HEK293 (cell line): Measurements from ENCODE around the gene DLG2.
"Not testable (repeated sequence)": the region's sequence is repeated elsewhere in the genome, so short reads cannot be mapped to it uniquely, and the experiment has no call there.

Source experiments
- CTCF ChIA-PET: fragments of 350-600 bp; formaldehyde crosslinking; extraction: SDS; loops from one replicate; lab custom pipeline; 2021; ENCODE audit warnings: antibody characterized with exemption; lab: Yijun Ruan, JAX
- POLR2A ChIA-PET: fragments of 300-600 bp; formaldehyde crosslinking; extraction: SDS; loops from one replicate; lab custom pipeline; 2020; ENCODE audit warnings: antibody characterized with exemption, inconsistent platforms; lab: Yijun Ruan, JAX
- H3K27ac ChIP-seq: fragments of 200-500 bp; sonication (Bioruptor generic); 2 replicates; pipeline ENCODE4 v1.5.1; 2014; ENCODE audit warnings: low read depth, low read length, control low read depth, inconsistent platforms; ENCODE audit errors: extremely low read depth
- H3K36me3 ChIP-seq, 2 experiments: fragments of 200-500 bp in 1 of 2; sonication (Bioruptor generic) in 1 of 2; 1 replicate in 1 of 2; 2 replicates in 1 of 2; pipeline ENCODE4 v1.5.1; 2014 to 2017; ENCODE audit warnings: inconsistent platforms in 2 of 2, low read length in 2 of 2; ENCODE audit not compliant: control insufficient read depth in 2 of 2, insufficient read depth in 1 of 2
- H3K4me1 ChIP-seq: fragments of 200-500 bp; sonication (Bioruptor generic); 2 replicates; pipeline ENCODE4 v1.5.1; 2014; ENCODE audit warnings: mild to moderate bottlenecking, low read length, inconsistent platforms; ENCODE audit not compliant: control insufficient read depth, insufficient read depth
- H3K4me3 ChIP-seq: 2 replicates; pipeline ENCODE4 v1.5.1; 2011; ENCODE audit warnings: low read depth, mild to moderate bottlenecking, control low read depth, low read length, moderate library complexity
- H3K9me3 ChIP-seq: fragments of 200-500 bp; sonication (Bioruptor generic); 2 replicates; pipeline ENCODE4 v1.5.1; 2014; ENCODE audit warnings: low read depth, low read length, inconsistent platforms; ENCODE audit not compliant: control insufficient read depth, insufficient read depth
- BCL11A ChIP-seq: fragments of 450-650 bp; formaldehyde crosslinking; IDR thresholded peaks from 2 replicates; pipeline ENCODE4 v1.5.1; 2016; ENCODE audit warnings: low read depth, missing biosample characterization, missing genetic modification characterization
- FEZF1 ChIP-seq: fragments of 450-650 bp; formaldehyde crosslinking; IDR thresholded peaks from 2 replicates; pipeline ENCODE4 v1.5.1; 2016; ENCODE audit warnings: missing biosample characterization, missing genetic modification characterization
- GLI2 ChIP-seq: fragments of 450-650 bp; formaldehyde crosslinking; IDR thresholded peaks from 2 replicates; pipeline ENCODE4; 2017; ENCODE audit warnings: missing biosample characterization, missing genetic modification characterization, low read depth, borderline replicate concordance
- KLF10 ChIP-seq: fragments of 450-650 bp; IDR thresholded peaks from 2 replicates; pipeline ENCODE4 v1.5.1; 2018; ENCODE audit warnings: missing biosample characterization, mild to moderate bottlenecking, missing genetic modification characterization
- SALL2 ChIP-seq: fragments of 450-650 bp; formaldehyde crosslinking; IDR thresholded peaks from 2 replicates; pipeline ENCODE4 v1.5.0; 2017; ENCODE audit warnings: missing biosample characterization, mild to moderate bottlenecking, missing genetic modification characterization, borderline replicate concordance
- TCF7L2 ChIP-seq: IDR thresholded peaks from 2 replicates; pipeline ENCODE4 v1.6.1; 2011; ENCODE audit warnings: low read depth, mild to moderate bottlenecking, inconsistent platforms, low read length, moderate library complexity, borderline replicate concordance
- WT1 ChIP-seq: fragments of 450-650 bp; formaldehyde crosslinking; IDR thresholded peaks from 2 replicates; pipeline ENCODE4 v1.5.1; 2016; ENCODE audit warnings: missing biosample characterization, missing genetic modification characterization
- ZBTB7A ChIP-seq: fragments of 450-650 bp; formaldehyde crosslinking; IDR thresholded peaks from 2 replicates; pipeline ENCODE4 v1.5.1; 2016; ENCODE audit warnings: low read depth, missing biosample characterization, missing genetic modification characterization
- ZBTB8A ChIP-seq: fragments of 450-650 bp; formaldehyde crosslinking; IDR thresholded peaks from 2 replicates; pipeline ENCODE4 v1.5.1; 2016; ENCODE audit warnings: missing biosample characterization, missing genetic modification characterization
- ZNF146 ChIP-seq: fragments of 450-650 bp; formaldehyde crosslinking; IDR thresholded peaks from 2 replicates; pipeline ENCODE4 v1.5.1; 2016; ENCODE audit warnings: missing biosample characterization, missing genetic modification characterization
- ZNF155 ChIP-seq: fragments of 450-650 bp; formaldehyde crosslinking; IDR thresholded peaks from 2 replicates; pipeline ENCODE4 v1.5.1; 2016; ENCODE audit warnings: missing biosample characterization, missing genetic modification characterization
- ZNF169 ChIP-seq: fragments of 450-650 bp; formaldehyde crosslinking; IDR thresholded peaks from 2 replicates; pipeline ENCODE4 v1.5.1; 2016; ENCODE audit warnings: missing biosample characterization, missing genetic modification characterization
- ZNF221 ChIP-seq: fragments of 450-650 bp; formaldehyde crosslinking; IDR thresholded peaks from 2 replicates; pipeline ENCODE4 v1.5.1; 2017; ENCODE audit warnings: missing biosample characterization, missing genetic modification characterization, borderline replicate concordance
- ZNF266 ChIP-seq: fragments of 450-650 bp; formaldehyde crosslinking; IDR thresholded peaks from 2 replicates; pipeline ENCODE4 v1.5.1; 2016; ENCODE audit warnings: missing biosample characterization, missing genetic modification characterization, low read depth
- ZNF37A ChIP-seq: fragments of 450-650 bp; IDR thresholded peaks from 2 replicates; pipeline ENCODE4 v1.5.1; 2018; ENCODE audit warnings: missing biosample characterization, missing genetic modification characterization
- ZNF391 ChIP-seq: fragments of 450-650 bp; formaldehyde crosslinking; IDR thresholded peaks from 2 replicates; pipeline ENCODE4 v1.5.1; 2016; ENCODE audit warnings: low read depth, missing biosample characterization, missing genetic modification characterization, borderline replicate concordance
- ZNF404 ChIP-seq: fragments of 450-650 bp; formaldehyde crosslinking; IDR thresholded peaks from 2 replicates; pipeline ENCODE4 v1.5.1; 2017; ENCODE audit warnings: missing biosample characterization, missing genetic modification characterization
- ZNF514 ChIP-seq: fragments of 450-650 bp; formaldehyde crosslinking; IDR thresholded peaks from 2 replicates; pipeline ENCODE4 v1.5.1; 2016; ENCODE audit warnings: missing biosample characterization, missing genetic modification characterization
- ZNF558 ChIP-seq: fragments of 450-650 bp; formaldehyde crosslinking; IDR thresholded peaks from 2 replicates; pipeline ENCODE4 v1.5.1; 2016; ENCODE audit warnings: missing biosample characterization, missing genetic modification characterization
- ZNF560 ChIP-seq: fragments of 450-650 bp; formaldehyde crosslinking; IDR thresholded peaks from 2 replicates; pipeline ENCODE4 v1.5.1; 2017; ENCODE audit warnings: missing biosample characterization, missing genetic modification characterization, borderline replicate concordance
- ZNF623 ChIP-seq: fragments of 450-650 bp; formaldehyde crosslinking; IDR thresholded peaks from 2 replicates; pipeline ENCODE4 v1.5.1; 2016; ENCODE audit warnings: missing biosample characterization, missing genetic modification characterization
- ZNF626 ChIP-seq: fragments of 450-650 bp; sonication (Bioruptor Pico); formaldehyde crosslinking; IDR thresholded peaks from 2 replicates; pipeline ENCODE4 v1.5.1; 2018; ENCODE audit warnings: missing biosample characterization, missing genetic modification characterization, inconsistent platforms
- ZNF701 ChIP-seq: fragments of 450-650 bp; formaldehyde crosslinking; IDR thresholded peaks from 2 replicates; pipeline ENCODE4 v1.5.1; 2016; ENCODE audit warnings: missing biosample characterization, missing genetic modification characterization
- ZNF76 ChIP-seq: fragments of 450-650 bp; formaldehyde crosslinking; IDR thresholded peaks from 2 replicates; pipeline ENCODE4; 2016; ENCODE audit warnings: low read depth, missing biosample characterization, missing genetic modification characterization, borderline replicate concordance
- TF ChIP-seq, protein P1 (sequence below): fragments of 450-650 bp; formaldehyde crosslinking; IDR thresholded peaks from 2 replicates; pipeline ENCODE4 v1.5.1; 2016; ENCODE audit warnings: missing biosample characterization, missing genetic modification characterization, borderline replicate concordance
- TF ChIP-seq, protein P2 (sequence below): fragments of 450-650 bp; formaldehyde crosslinking; IDR thresholded peaks from 2 replicates; pipeline ENCODE4 v1.5.1; 2016; ENCODE audit warnings: missing biosample characterization, missing genetic modification characterization
- TF ChIP-seq, protein P3 (sequence below): fragments of 450-650 bp; formaldehyde crosslinking; IDR thresholded peaks from 2 replicates; pipeline ENCODE4 v1.5.1; 2016; ENCODE audit warnings: missing biosample characterization, missing genetic modification characterization

The DLG2 gene

DNA sequence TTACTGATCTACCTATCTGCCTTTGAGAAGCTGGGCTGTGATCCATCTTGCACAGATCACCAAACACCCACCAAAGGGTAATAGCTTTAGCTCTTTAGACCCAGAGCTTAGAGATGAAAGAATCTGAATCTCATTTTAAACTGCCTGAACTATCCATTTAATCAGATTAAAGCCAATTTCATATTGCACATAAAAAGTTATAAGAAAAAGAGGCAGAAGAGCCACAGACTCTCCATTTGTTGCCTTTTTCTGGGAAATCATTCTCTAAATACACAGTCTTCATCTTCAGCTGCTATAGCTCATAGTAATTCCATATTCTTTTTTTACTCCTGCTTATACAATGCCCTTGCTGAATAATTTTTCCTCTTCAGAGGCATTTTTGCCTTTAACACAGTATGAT lies 271.2 kb downstream of the DLG2 start (continued):
- TF ChIP-seq, protein P1, sequence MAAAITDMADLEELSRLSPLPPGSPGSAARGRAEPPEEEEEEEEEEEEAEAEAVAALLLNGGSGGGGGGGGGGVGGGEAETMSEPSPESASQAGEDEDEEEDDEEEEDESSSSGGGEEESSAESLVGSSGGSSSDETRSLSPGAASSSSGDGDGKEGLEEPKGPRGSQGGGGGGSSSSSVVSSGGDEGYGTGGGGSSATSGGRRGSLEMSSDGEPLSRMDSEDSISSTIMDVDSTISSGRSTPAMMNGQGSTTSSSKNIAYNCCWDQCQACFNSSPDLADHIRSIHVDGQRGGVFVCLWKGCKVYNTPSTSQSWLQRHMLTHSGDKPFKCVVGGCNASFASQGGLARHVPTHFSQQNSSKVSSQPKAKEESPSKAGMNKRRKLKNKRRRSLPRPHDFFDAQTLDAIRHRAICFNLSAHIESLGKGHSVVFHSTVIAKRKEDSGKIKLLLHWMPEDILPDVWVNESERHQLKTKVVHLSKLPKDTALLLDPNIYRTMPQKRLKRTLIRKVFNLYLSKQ (tag by site-specific recombination) = no peak
- TF ChIP-seq, protein P2, sequence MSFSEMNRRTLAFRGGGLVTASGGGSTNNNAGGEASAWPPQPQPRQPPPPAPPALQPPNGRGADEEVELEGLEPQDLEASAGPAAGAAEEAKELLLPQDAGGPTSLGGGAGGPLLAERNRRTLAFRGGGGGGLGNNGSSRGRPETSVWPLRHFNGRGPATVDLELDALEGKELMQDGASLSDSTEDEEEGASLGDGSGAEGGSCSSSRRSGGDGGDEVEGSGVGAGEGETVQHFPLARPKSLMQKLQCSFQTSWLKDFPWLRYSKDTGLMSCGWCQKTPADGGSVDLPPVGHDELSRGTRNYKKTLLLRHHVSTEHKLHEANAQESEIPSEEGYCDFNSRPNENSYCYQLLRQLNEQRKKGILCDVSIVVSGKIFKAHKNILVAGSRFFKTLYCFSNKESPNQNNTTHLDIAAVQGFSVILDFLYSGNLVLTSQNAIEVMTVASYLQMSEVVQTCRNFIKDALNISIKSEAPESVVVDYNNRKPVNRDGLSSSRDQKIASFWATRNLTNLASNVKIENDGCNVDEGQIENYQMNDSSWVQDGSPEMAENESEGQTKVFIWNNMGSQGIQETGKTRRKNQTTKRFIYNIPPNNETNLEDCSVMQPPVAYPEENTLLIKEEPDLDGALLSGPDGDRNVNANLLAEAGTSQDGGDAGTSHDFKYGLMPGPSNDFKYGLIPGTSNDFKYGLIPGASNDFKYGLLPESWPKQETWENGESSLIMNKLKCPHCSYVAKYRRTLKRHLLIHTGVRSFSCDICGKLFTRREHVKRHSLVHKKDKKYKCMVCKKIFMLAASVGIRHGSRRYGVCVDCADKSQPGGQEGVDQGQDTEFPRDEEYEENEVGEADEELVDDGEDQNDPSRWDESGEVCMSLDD (tag by site-specific recombination) = no peak
- TF ChIP-seq ZNF391 (tag by site-specific recombination) = no peak
- TF ChIP-seq ZNF37A = no peak
- TF ChIP-seq ZNF623 = no peak
- TF ChIP-seq ZNF155 (tag by site-specific recombination) = no peak
- no peak for TF ChIP-seq SALL2 (tag by site-specific recombination)
- no peak for TF ChIP-seq FEZF1 (tag by site-specific recombination)
- TF ChIP-seq ZNF169 (tag by site-specific recombination) = no peak
- TF ChIP-seq ZNF701 (tag by site-specific recombination) = no peak

DNA sequence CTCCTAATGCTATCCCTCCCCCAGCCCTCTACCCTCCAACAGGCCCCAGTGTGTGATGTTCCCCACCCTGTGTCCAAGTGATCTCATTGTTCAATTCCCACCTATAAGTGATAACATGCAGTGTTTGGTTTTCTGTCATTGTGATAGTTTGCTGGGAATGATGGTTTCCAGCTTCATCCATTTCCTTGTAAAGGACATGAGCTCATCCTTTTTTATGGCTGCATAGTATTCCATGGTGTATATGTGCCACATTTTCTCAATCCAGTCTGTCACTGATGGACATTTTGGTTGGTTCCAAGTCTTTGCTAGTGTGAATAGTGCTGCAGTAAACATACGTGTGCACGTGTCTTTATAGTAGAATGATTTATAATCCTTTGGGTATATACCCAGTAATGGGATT lies 277.6 kb downstream of the DLG2 start:
- H3K36me3 ChIP-seq, H3K9me3 ChIP-seq, H3K4me1 ChIP-seq, CTCF ChIA-PET, POLR2A ChIA-PET, H3K27ac ChIP-seq, H3K4me3 ChIP-seq: not testable (repeated sequence)
- TF ChIP-seq ZNF146 = peak; percentile 39; the same call in 1 of the 2 replicates

DNA sequence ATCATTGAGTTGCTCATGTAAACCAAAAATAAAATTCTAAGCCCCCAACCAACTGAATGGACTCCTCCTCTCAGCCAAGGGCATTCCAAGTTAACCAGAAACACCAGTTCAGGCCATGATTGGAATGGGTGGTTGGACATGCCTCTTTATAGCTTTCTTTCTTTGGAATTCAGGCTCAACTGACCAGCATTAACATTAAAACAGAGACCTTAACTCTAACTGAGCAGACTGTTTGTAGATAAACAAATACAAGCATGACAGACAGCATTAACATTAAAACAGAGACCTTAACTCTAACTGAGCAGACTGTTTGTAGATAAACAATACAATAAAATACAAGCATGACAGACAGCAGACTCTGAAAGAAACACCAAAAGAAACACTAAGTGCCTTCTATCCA lies 278.2 kb downstream of the DLG2 start:
- H3K9me3 ChIP-seq = no peaks in the 10 kb centered on the region
- ChIA-PET CTCF (no interaction called here), POLR2A (no interaction called here)
- H3K27ac ChIP-seq = no peak overlapping the region
- no peak overlapping the region for H3K4me3 ChIP-seq
- no peaks in the 10 kb centered on the region for H3K36me3 ChIP-seq
- no peaks in the 10 kb centered on the region for H3K4me1 ChIP-seq
- TF ChIP-seq ZNF221 (tag by site-specific recombination) (no peak), ZNF626 (tag by site-specific recombination) (no peak), GLI2 (tag by site-specific recombination) (no peak), TCF7L2 (no peak), BCL11A (tag by site-specific recombination) (no peak), WT1 (tag by site-specific recombination) (no peak), ZNF558 (tag by site-specific recombination) (no peak), ZNF76 (tag by site-specific recombination) (no peak), ZNF266 (tag by site-specific recombination) (no peak), KLF10 (tag by site-specific recombination) (no peak), ZBTB8A (tag by site-specific recombination) (no peak), ZNF514 (no peak), ZBTB7A (tag by site-specific recombination) (no peak), ZNF560 (tag by site-specific recombination) (no peak), ZNF404 (tag by site-specific recombination) (no peak)
- TF ChIP-seq, protein P3, sequence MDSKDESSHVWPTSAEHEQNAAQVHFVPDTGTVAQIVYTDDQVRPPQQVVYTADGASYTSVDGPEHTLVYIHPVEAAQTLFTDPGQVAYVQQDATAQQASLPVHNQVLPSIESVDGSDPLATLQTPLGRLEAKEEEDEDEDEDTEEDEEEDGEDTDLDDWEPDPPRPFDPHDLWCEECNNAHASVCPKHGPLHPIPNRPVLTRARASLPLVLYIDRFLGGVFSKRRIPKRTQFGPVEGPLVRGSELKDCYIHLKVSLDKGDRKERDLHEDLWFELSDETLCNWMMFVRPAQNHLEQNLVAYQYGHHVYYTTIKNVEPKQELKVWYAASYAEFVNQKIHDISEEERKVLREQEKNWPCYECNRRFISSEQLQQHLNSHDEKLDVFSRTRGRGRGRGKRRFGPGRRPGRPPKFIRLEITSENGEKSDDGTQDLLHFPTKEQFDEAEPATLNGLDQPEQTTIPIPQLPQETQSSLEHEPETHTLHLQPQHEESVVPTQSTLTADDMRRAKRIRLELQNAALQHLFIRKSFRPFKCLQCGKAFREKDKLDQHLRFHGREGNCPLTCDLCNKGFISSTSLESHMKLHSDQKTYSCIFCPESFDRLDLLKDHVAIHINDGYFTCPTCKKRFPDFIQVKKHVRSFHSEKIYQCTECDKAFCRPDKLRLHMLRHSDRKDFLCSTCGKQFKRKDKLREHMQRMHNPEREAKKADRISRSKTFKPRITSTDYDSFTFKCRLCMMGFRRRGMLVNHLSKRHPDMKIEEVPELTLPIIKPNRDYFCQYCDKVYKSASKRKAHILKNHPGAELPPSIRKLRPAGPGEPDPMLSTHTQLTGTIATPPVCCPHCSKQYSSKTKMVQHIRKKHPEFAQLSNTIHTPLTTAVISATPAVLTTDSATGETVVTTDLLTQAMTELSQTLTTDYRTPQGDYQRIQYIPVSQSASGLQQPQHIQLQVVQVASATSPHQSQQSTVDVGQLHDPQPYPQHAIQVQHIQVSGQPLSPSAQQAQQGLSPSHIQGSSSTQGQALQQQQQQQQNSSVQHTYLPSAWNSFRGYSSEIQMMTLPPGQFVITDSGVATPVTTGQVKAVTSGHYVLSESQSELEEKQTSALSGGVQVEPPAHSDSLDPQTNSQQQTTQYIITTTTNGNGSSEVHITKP (tag by site-specific recombination) = no peak
